HL-60/S4 treated with retinoic acid at 250 ng/mL for 4 days and 3 days (cell line): ENCODE measurements around the gene PGGHG.
"Not testable (repeated sequence)": the region's sequence is repeated elsewhere in the genome, so short reads cannot be mapped to it uniquely, and the experiment has no call there.

Experiments used
- in situ Hi-C: fragments of 300-500 bp; cut with MboI; formaldehyde crosslinking; loops from 2 replicates; pipeline ENCODE4 v1.7.0; 2022; ENCODE audit warnings: low sequenced_read_pairs

The PGGHG gene

DNA sequence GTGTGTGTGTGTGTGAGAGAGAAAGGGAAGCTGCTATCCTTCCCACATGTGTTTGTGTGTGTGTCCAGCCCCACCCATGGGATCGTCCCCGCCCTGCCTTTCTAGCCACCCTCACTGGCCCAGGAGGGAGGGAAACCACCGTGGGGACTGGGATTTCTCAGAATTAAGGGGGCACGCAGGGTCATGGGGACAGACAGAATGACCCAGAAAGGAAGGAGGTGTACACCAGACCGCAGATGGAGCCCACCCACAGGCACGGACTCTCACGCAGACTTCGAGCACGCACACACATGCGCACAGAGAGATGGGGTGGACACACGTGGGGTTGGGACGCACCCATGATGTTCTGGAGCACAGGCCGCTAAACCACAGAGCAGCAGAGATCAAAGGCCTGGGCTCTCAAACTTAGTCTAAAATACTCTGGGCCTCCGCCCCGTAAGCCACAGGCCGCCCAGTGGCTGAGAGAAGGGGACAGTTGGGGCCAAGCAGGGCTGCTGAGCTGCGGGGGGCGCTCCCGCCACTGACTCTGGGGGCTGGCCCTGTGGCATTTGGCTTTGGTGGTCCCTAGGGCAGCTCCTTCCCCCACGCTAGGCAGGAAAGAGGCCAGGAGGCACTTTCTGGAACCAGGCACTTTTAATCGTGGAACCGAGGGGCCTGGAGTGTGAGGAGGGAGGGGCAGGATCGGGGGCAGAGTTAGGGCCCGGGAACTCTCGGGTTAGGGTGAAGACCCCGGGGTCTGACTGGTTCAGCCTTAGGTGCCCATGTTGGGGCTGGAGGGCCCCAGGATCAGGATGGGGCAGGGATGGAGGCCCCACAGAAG lies 8.9 kb downstream of the PGGHG start:
- in situ Hi-C loops = no loop called here

DNA sequence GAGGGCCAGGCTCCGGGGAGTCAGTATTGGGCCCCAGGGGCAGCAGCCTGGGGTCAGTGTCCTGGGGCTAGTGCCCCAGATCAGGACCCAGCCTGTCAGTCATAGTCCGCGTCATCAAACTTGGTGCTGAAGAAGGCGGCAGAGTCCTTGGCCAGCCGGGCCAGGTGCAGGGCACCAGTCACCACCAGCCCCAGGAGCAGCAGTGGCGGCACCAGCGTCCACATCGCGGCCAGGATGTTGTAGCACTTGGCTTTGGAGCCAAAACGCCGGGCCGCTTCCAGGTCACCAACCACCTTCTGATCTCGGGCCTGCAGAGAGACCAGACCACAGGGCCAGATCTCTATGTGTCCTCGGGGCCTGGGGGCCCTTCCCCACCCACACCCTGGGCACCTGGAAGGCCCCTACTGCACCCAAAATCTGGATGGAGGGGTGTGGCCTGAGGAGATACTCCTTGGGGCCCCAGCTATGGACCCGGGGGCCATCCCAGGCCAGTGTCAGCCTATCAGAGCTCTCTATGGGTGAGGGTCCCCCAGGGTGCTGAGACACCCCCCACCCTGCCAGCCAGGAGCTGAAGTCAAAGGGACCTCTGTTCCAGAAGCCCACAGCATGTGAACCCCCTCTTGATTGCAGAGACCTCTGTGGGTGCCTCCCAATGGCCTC lies 9.6 kb downstream of the PGGHG start:
- in situ Hi-C loops = no loop called here

DNA sequence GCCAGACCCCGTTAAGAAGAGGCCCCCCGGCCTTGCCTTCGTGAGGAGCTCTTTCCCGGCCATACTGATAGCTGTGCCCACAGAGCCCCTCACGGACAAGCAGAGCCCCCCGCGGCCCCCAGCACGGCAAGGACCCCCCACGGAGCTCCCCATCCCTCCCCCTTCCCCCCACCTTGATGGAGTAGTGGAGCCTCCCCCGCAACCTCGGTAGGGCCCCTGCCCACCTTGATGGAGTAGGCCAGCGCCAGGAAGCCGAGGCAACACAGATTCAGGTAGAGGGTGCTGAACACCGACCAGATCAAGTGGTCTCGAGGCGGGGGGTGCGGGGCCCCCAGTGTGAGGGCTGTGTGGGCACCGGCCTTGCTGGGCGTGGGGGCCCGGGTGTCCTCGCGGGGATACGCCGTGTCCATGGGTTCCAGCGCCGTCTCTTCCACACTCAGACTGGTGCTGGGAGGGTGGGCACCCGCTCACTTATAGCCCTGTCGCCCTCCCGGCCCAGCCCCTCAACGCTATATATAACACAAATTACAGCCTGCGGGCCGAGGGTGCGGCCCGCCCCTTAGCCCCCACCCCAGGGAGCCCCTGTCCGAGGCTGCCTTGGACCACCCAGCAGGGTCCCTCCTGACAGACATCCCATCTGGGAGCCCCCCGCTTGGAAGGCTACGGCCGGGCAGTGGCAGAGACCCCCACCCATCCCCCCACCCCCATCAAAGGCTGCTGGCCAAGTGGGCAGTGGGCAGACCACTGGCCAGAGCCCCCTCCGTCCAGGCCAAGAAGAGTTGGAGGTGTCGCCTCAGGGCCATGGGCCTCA lies 10.4 kb downstream of the PGGHG start, which contains the start of gene IFITM5:
Gene IFITM5, minus strand, starts transcription at position 446 of the 811 bp plus-strand sequence. Its CDS starts 36 bp downstream, at position 410.
- in situ Hi-C loops = no loop called here

GRCh38 chr11:299951-300735 lies 11.2 kb downstream of the PGGHG start:
- in situ Hi-C loops = no loop called here

DNA sequence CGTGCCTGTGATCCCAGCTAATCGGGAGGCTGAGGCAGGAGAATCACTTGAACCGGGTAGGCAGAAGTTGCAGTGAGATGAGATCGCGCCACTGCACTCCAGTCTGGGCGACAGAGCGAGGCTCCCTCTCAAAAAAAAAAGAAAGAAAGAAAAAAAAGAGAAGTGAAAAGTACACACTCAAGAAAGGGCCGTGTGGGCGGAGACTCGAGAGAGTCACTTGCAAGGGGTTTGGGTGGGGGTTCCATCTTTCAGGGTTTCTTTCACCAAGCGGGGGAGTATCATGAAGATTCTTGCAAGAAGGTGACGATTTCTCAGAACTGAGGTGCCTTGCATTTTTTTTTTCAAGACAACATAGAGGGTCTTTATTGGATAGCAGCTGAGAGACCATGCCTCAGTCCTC lies 14.4 kb downstream of the PGGHG start:
- in situ Hi-C loops = no loop called here

DNA sequence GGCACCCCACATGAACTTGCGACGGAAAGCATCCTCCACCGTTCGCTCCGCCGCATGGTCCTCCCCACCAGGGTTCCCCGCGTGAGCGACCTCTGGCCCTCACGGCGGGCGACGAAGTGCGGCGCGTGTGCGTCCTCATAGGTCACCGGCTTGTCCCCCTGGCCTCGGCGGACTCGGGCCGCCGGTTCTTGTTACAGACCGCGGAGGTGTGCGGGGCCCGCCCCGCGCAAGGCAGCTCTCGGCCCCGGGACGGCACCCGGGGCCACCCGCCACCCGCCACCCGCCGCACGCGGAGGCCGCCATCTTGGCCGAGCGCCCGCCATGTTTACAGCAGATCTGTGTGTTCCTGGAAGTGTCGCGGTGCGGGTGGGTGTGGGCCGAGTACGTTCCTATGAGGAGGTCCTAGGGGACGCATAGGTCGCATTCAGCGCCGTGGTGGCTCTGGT lies 15.2 kb downstream of the PGGHG start:
- in situ Hi-C loops = no loop called here

GRCh38 chr11:304915-305843 lies 16.3 kb downstream of the PGGHG start:
- in situ Hi-C loops = no loop called here

GRCh38 chr11:305844-306211 lies 16.9 kb downstream of the PGGHG start:
- in situ Hi-C loops = no loop called here

DNA sequence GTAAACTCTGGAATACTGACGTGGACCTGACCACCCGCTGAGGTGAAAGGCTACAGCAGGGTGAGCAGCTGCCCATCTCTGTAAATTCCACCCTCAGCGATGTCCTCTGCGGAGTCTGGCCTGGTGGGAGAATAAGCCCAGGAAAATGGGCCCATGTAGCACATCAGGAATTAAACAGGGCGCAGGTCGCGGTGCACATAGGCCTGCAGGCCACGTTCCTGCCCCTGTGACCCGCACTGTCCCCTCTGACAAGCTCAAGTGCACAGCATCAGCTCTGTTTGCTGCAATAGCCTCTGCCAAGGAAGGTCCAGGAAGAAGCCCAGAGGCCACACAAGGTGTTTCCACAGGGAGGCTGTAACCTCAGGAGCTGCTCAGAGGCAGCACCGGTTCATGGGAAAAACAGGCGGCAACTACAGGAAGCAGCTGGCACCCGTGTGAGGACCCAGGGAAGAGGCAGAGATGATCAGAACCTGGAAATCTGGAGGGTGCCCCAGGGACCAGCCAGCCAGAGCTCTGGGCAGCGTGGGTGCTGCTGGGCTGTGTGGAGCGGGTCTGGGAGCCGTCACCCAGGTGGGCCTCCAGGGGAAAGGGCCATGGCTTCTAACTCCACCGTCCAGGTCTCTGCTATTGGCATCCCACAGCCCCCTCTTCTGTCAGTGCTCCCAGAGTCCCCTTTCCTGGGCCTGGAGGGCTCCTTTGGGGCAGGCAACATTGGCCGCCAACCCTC lies 17.9 kb downstream of the PGGHG start:
- in situ Hi-C loops = no loop called here

- in situ Hi-C loops = not testable (repeated sequence)
Observed at GRCh38 chr11:307766-308708, 19.1 kb downstream of the PGGHG start, which contains the start of gene IFITM2. TSS of gene IFITM2 (plus strand) at chr11:307816. CDS start at chr11:308193, 377 bp downstream.

DNA sequence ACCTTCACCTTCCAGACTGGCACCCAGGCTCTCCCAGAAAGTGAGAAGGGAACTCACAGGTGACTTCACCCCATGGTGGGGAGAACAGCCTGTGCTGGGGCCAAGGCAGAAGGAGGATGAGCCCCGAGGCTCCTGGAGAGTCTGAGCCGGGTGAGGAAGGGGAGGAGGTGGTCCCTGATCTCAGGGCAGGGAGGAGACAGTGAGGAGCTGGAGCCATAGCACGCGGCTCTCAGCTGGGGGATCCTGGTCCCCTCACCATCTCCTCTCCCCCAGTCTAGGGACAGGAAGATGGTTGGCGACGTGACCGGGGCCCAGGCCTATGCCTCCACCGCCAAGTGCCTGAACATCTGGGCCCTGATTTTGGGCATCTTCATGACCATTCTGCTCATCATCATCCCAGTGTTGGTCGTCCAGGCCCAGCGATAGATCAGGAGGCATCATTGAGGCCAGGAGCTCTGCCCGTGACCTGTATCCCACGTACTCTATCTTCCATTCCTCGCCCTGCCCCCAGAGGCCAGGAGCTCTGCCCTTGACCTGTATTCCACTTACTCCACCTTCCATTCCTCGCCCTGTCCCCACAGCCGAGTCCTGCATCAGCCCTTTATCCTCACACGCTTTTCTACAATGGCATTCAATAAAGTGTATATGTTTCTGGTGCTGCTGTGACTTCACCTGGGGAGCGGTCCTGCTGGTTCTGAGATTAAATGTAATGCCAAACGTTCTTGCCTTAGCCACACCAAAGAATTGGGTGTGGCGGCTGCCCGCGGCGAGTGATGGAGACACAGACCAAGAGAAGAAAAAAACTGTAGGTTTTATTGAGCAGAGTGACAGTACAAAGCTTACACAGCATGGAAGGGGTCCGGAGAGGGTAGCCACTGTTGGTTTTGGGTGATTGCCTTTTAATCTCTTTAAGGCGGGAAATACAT lies 20.1 kb downstream of the PGGHG start:
- in situ Hi-C loops = not testable (repeated sequence)

GRCh38 chr11:309979-310572 lies 21.1 kb downstream of the PGGHG start:
- in situ Hi-C loops = not testable (repeated sequence)

DNA sequence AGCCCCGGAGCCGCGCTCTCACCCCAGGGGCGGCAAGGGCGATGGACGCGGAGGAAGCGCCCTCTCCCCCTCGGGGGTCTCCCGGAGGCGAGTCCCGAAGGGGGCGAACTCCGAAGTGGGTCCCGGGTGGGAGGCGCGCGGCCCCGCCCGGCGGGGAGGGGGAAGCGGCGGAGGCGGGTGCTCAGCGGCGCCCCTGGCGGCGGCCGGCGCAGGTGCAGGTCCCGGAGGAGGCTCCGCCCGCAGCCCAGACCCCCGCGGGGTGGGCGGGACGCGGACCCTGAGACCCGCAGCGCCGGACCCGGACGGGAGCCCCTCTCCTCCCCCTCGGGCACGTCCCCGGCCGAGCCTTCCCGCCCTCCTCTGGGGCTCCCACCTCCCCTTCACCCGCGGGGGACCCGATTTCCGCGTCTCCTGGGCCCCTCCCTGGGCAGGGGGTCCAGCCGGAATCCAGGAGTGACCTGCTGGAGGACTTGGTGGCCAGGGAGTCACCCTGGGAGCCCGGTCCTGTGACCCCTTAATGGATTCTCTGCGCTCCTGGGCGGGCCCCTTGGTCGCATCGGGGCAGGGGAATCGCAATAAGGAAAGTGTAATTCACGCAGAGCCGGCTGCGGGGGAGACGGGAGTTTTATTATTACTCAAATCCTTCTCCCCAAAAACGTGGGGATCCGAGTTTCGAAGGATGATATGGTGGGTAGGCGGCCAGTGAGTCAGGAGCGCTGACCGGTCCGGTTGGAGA lies 22.3 kb downstream of the PGGHG start:
- in situ Hi-C loops = not testable (repeated sequence)

DNA sequence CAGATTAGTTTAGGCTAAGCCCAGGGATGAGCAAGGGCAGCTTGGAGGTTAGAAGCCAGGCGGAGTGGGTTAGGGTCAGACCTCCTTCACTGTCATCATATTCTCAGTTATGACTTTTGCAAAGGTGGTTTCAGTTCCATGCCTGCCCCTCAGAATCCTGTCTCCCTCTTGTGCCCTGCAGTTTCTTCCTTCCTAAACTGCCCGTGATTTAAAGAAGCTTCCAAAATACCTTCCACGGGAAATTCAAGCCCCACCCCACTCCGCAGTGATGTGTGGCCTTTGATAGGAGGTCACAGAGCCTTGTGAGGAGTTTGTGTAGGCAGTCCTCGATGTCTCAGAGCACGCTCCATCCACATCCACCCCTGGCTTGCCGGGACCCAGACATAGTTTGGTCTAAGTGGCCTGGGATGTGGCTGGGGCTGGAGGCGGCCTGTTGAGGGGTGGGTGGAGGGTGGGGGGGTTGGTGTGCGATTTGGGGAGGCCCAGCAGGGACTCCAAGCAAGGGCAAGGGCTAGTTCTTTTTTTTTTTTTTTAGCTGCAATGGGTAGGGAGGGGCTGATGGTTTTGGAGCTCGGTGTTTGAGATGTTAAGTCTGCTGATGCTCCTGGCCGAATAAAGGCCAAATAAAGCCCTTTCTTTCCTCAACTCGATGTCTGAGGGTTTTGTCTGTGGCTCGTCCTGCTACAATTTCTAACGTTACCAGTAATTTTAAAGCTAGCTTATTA lies 23.3 kb downstream of the PGGHG start:
- in situ Hi-C loops = no loop called here

DNA sequence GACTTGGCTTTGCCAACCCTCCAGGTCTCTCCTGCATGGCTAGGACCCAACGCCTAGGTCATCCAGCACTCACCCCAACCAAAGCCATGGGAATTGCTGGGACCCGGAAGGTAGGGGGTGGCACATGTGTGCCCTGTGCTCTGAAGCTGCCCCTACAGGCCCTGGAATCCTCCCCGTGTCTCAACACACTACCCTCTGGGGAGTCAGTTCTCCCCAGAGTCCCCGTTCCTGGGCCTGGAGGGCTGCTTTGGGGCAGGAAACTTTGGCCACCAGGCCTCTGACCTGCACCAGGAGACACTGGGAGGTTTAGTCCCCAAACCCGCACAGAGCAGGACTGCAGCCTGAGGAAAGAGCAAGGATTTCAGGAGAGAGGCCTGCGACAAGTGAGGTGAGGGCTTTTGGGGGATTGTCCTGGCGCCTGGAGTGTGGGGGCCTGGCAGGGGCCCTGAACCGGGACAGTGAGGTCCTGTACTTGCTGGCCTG lies 24.4 kb downstream of the PGGHG start:
- in situ Hi-C loops = no loop called here
